Motor neuron (in vitro differentiated cells): ENCODE results near the gene IFT122. TPM values are rescaled to one million over a fixed set of nuclear protein-coding genes. Genes with fewer than 3 reads are reported as not detected.

Source experiments
- ATAC-seq, 8 experiments: fragments of 200-7000 bp; cut with Tn5 transposase; replicated peaks in 6 of 8; 2 replicates each; pipeline ENCODE4 v1.8.0; 2021; ENCODE audit warnings: mild to moderate bottlenecking in 8 of 8, moderate library complexity in 8 of 8
- H3K27ac ChIP-seq, 2 donors: fragments of 250-450 bp; sonication (Bioruptor Pico); 2 replicates each; pipeline ENCODE4 v1.9.0; 2021; ENCODE audit warnings: antibody characterized with exemption in 2 of 2, mild to moderate bottlenecking in 2 of 2, moderate library complexity in 1 of 2
- H3K4me1 ChIP-seq, 2 donors: fragments of 250-450 bp; sonication (Bioruptor Pico); replicated peaks in 1 of 2; 2 replicates each; pipeline ENCODE4 v1.6.1; 2021; ENCODE audit warnings: antibody characterized with exemption in 2 of 2, mild to moderate bottlenecking in 2 of 2, moderate library complexity in 1 of 2
- H3K4me3 ChIP-seq, 5 donors: fragments of 250-450 bp; sonication (Bioruptor Pico); 2 replicates each; pipeline ENCODE4 v1.9.0; 2021; ENCODE audit warnings: antibody characterized with exemption in 5 of 5, mild to moderate bottlenecking in 5 of 5, moderate library complexity in 4 of 5
- WGBS, 10 experiments: fragments of 450-650 bp; shearing (Covaris generic); methylation state at CpG; one replicate each; pipeline ENCODE4 v1.0.0; 2022; 5-methylcytosine and 5-hydroxymethylcytosine counted together
- in situ Hi-C, 9 experiments: fragments of 400-800 bp; cut with MboI; loops; one replicate each; pipeline ENCODE4 v1.15.0; 2021; ENCODE audit warnings: low sequenced_read_pairs in 9 of 9, low pct_unique_long_range_greater_than_20kb in 2 of 9; ENCODE audit not compliant: unreplicated experiment in 9 of 9
- total RNA-seq, 8 experiments: library from RNA; unstranded; fragments of 300-600 nt; gene quantifications; 2 replicates each; pipeline versions ENCODE4 v1.2.3 to v1.2.4, GENCODE V29; 2022

Gene IFT122
- total RNA-seq, 8 experiments from 2014 or later, result 8.4 to 34.5 (median 24.8) TPM

DNA sequence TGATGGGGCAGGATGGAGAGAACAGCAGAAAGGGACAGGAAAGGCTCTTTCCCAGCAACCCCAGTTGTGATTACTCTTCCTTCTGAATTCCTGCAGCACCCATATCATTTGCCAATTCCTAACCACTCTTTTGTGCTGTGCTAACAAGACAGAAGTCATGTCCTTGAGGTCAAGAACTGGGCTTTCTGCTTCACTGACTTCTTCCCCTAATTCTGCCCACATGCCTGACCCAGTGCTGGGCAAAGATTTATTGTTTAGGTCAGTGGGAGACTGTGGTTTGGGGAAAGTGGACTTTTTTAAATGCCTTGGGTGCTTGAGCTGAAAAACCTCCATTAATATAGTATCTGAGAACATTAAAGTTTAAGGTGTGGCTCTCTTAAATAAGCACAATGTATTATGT is 7.4 kb upstream of the IFT122 start:
- H3K4me3 ChIP-seq, result no peak overlapping the region
- in situ Hi-C loops, result no loop called here
- no peak for ATAC-seq
- H3K27ac ChIP-seq, result no peak overlapping the region
- peaks cover 6 to 8% of the 10 kb centered on the region in 2 donors for H3K4me1 ChIP-seq

DNA sequence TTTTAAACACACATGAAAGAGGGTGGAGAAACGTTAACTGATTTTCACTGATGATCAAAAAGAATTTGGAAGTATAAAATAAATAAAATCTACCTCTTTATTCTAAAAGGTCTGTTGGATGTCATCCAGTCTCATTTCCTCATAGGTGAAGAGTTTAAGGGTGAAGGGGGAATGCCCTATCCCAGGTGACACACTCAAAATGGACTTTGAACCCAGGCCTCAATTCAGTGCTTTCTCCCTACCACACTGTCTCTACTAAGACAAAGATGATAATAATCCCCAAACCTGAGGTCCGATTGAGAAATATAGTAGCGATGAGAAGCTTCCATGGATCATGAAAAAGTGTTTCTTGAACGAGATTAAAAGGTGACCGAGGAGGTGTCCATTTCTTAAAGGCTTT is 6.5 kb upstream of the IFT122 start:
- H3K27ac ChIP-seq, result no peak overlapping the region
- ATAC-seq, result no peak
- peaks cover 5 to 7% of the 10 kb centered on the region in 2 donors for H3K4me1 ChIP-seq
- in situ Hi-C loops, result no loop called here
- 76 to 100% (median 93%) methylated on average over 1 to 5 of the region's 5 CpGs; no CpG with 5 or more reads in 1 of the 10 experiments for WGBS, 10 experiments
- no peak overlapping the region for H3K4me3 ChIP-seq

DNA sequence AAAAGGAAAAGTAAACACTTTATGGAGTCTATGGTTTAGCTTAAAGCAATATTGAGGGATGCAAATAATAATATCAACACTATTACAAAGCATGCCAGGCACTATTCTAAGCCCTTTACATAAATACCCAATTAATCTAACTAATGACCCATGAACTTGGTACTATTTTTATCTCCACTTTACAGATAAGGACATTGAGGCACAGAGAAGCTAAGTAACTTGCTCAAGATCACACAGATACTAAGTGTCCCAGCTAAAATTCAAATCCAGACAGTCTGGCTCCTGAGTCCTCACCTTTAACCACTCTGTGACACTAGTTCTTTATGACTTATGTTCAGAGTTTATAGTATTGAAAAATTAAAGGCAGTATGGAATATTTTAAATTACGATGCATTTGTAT is 5.9 kb upstream of the IFT122 start:
- 80 to 100% (median 96%) methylated on average over 1 of the region's 1 CpG; no CpG with 5 or more reads in 2 of the 10 experiments for WGBS, 10 experiments
- no peak overlapping the region for H3K4me3 ChIP-seq

DNA sequence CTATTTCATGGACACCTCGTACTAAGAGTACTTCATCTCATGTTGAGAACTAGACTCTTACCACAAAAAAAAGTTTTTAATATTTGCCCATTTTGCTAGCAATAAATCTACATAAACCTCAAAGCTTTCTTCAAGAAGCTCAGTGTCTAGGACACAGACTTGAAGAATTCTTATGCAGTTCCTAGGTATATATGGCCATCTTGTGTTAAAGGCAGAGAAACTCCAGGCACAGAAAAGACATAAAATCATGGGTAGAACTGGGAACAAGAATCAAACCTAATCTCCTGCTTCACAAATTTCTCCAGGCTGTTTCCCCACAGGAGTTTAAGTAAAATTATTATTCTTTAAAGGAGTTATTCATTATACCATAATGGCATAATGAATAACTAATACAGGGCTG is 4.7 kb upstream of the IFT122 start:
- no peak for ATAC-seq
- H3K4me1 ChIP-seq, result peaks cover 6% of the 10 kb centered on the region in 2 donors
- H3K27ac ChIP-seq, result no peak overlapping the region
- in situ Hi-C loops, result no loop called here
- H3K4me3 ChIP-seq, result no peak overlapping the region
- WGBS, 10 experiments, result 14 to 100% (median 79%) methylated on average over 1 of the region's 1 CpG; no CpG with 5 or more reads in 2 of the 10 experiments

More for the DNA sequence above, 5.9 kb upstream of the IFT122 start:
- no peak overlapping the region for H3K27ac ChIP-seq
- peaks cover 6% of the 10 kb centered on the region in 2 donors for H3K4me1 ChIP-seq
- in situ Hi-C loops, result no loop called here
- no peak for ATAC-seq

DNA sequence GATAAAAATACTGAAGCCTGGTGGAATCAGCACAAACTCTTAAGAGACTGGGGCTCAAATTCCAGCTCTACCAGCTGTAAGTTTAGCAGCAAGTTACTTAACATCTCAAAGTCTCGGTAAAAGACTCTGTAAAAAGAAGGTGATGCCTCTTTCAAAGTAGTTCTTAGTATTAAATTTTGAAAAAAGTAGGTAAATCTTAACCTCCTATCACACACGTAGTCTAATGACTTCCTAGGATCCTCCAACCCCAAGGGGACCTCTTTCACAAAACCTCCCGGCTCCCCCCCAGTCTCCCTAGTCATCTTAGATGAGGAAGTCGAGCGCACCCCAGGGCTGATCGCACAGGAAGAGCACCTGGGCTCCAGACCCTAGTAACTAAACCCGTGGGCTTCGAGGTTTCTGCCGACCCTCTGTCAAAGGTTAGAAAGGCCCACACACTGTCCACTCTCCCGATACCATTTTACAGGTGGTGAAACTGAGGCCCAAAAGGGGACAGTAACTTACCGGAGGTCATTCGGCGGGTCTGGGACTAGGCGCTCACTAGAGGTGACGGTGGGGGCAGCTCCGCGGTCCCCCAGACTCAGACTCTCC is 703 bp upstream of the IFT122 start:
- Histone ChIP-seq H3K27ac (peak overlapping the region; percentile 62 to 78), H3K4me3 (peak overlapping the region; percentile 67 to 76 (median 69)), H3K4me1 (peaks cover 11 to 24% of the 10 kb centered on the region in 2 donors)
- ATAC-seq, result peak in 7 of 8 experiments; percentile 0 to 1 (median 0)
- WGBS, 10 experiments, result 0 to 17% (median 2%) methylated on average over 1 to 12 of the region's 17 CpGs; no CpG with 5 or more reads in 1 of the 10 experiments
- in situ Hi-C loops, result no loop called here

DNA sequence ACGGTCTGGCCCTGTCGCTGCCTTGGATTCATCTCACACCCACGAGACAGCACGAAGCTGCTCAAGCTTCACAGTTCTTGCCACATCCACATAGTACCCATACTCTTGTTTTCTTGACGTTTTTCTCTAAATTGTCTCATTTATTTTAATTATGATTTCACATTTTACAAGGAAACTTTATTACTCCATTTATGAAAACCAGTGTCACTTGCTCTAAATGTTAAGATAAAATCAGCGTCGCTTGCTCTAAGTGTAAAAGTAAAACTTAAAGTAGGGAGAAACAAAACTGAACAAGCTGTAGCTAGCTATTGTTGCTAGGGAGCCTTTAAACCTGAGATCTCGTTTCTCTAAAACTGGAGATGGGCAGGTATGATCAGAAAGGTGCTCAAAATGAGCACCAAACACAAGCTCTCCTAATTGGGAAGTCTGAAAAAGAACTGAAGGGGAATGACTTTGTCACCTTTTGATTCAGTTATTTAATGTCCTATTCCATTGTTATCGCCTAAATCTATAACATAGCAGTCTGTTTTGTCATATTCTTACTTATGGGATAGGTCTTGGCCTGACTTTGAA is 680 bp downstream of the IFT122 start:
- in situ Hi-C loops, result no loop called here
- H3K4me3 ChIP-seq, result peak overlapping the region; percentile 67 to 76 (median 69)
- no peak for ATAC-seq
- H3K4me1 ChIP-seq, result peaks cover 8 to 24% of the 10 kb centered on the region in 2 donors
- H3K27ac ChIP-seq, result peak overlapping the region; percentile 85 to 90
- WGBS, 10 experiments, result 4 to 60% (median 14%) methylated on average over 1 to 9 of the region's 9 CpGs; no CpG with 5 or more reads in 1 of the 10 experiments

DNA sequence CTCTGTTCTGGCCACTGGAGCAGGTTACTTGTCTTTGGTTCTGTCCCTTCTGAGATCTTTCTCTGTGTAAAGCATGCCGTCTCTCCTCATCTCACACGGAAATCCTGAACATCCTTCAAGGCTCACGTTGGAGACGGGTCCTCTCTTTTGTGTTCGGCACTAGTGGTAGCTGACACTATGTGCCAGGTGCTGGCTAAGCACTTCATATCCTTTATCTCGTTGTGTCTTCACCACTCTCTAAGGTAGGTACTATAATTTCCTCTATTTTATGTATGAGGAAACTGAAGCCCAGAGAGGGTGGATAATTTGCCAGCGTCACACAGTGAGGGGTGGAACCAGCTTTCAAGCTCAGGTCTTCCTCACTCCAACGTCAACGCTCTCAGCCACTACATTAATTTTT is 1.2 kb downstream of the IFT122 start:
- H3K27ac ChIP-seq, result peak overlapping the region in 1 of 2 donors; percentile 85
- peak overlapping the region; percentile 67 to 76 (median 69) for H3K4me3 ChIP-seq
- peaks cover 8 to 24% of the 10 kb centered on the region in 2 donors for H3K4me1 ChIP-seq
- in situ Hi-C loops, result no loop called here
- ATAC-seq, result no peak
- WGBS, 10 experiments, result 7 to 78% (median 25%) methylated on average over 2 to 9 of the region's 9 CpGs; no CpG with 5 or more reads in 2 of the 10 experiments

DNA sequence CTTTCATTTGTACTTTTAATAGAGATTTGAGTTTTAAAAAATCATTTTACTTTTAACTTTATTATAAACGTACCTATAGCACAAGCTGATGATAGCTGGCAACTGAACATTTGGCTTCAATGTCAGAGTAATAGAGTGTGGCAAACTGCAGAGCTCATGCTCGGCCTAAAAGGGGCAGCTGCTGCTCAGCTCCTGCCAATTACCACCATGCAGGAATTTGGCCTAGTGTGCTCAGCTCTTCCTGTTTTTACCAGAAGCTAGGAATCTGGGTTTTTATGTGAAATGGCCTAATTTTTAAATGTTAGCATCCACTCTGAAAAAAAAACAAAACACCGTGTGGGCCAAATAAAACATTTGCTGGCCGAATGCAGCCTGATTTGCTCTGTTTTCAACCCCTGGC is 1.8 kb downstream of the IFT122 start:
- WGBS, 10 experiments, result 0 to 81% (median 28%) methylated on average over 1 to 4 of the region's 4 CpGs

DNA sequence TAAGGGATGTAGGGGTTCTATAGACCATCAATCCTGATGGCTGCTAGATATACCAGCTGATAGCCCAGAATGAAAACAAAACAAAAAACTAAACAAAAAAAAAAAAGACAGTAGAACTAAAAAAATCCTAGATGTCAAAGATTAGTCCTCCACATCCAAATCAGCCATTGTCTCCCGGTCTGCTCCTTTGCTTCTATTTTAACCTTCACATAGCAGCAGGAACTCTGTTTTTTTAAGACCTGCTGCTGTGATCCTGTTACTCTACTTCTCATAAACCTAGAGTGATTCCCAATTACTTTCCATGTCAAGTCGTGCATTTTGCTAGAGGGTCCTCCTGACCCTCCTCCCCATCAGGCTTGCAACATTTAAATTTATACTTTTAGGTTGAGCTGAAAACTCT is 2.5 kb downstream of the IFT122 start:
- H3K27ac ChIP-seq, result no peak overlapping the region
- WGBS, 10 experiments, result 19 to 80% (median 42%) methylated on average over 1 to 2 of the region's 2 CpGs; no CpG with 5 or more reads in 1 of the 10 experiments

More for the DNA sequence above, 1.8 kb downstream of the IFT122 start:
- H3K27ac ChIP-seq, result no peak overlapping the region
- peaks cover 8 to 24% of the 10 kb centered on the region in 2 donors for H3K4me1 ChIP-seq
- ATAC-seq, result no peak
- H3K4me3 ChIP-seq, result peak overlapping the region in 1 of 5 donors; percentile 2
- in situ Hi-C loops, result no loop called here

DNA sequence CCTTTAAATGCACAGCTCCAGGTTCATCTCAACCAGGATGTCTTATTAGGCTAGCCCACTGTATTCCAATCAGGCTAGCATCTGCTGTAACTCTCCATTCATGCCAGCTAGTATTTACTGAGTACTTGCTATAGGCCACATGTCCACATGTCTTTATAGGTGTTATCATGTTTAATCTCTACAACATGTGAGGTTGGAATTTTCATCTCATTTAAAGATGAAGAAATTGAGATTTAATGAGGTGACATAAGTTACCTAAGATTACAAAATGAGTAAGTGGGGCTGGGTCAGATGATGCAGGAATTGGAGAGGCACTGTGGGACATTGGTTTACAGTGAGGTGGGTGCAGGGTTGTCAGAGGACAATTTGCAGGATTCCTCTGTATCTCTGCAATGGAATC is 2.9 kb downstream of the IFT122 start:
- Histone ChIP-seq H3K27ac (no peak overlapping the region), H3K4me3 (no peak overlapping the region), H3K4me1 (peaks cover 8 to 24% of the 10 kb centered on the region in 2 donors)
- in situ Hi-C loops, result no loop called here
- ATAC-seq, result no peak

More for the DNA sequence above, 2.5 kb downstream of the IFT122 start:
- in situ Hi-C loops, result no loop called here
- no peak for ATAC-seq
- H3K4me1 ChIP-seq, result peaks cover 8 to 24% of the 10 kb centered on the region in 2 donors
- no peak overlapping the region for H3K4me3 ChIP-seq

DNA sequence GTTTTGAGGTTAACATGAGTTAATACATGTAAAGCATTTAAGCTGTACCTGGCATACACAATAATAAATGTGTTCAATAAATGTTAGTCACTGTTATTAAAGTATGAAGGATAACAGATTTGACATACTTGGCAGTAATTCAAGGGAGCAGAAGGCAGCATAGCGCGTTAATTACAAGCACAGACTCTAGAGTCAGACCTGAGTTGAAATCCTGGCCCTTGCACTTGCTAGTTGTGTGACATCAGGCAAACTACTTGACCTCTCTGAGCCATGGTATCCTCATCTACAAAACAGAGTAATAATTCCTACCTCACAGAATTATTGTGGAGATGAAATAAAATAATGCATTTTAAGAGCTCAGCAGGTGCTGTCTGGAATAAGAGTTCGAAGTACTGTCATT is 5.4 kb downstream of the IFT122 start:
- in situ Hi-C loops, result no loop called here
- Histone ChIP-seq H3K4me3 (no peak overlapping the region), H3K27ac (no peak overlapping the region), H3K4me1 (peaks cover 18 to 27% of the 10 kb centered on the region in 2 donors)
- no peak for ATAC-seq
- 90 to 100% (median 100%) methylated on average over 1 to 3 of the region's 3 CpGs; no CpG with 5 or more reads in 3 of the 10 experiments for WGBS, 10 experiments

DNA sequence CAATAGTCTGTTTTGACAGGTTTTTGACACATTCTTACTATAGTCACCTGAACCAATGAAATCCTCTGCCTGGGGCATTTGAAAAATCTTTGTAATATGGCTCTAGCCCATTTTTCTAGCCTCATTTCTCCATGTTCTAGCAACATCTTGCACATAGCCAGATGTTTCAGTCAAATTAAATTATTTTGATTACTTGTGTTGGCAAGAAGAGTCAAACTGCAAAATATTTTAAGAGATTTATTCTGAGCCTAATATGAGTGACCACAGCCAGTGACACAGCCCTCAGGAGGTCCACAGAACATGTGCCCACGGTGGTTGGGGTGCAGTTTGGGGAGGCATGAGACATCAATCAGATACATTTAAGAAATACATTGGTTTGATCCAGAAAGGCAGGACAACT is 6.9 kb downstream of the IFT122 start:
- in situ Hi-C loops, result no loop called here

DNA sequence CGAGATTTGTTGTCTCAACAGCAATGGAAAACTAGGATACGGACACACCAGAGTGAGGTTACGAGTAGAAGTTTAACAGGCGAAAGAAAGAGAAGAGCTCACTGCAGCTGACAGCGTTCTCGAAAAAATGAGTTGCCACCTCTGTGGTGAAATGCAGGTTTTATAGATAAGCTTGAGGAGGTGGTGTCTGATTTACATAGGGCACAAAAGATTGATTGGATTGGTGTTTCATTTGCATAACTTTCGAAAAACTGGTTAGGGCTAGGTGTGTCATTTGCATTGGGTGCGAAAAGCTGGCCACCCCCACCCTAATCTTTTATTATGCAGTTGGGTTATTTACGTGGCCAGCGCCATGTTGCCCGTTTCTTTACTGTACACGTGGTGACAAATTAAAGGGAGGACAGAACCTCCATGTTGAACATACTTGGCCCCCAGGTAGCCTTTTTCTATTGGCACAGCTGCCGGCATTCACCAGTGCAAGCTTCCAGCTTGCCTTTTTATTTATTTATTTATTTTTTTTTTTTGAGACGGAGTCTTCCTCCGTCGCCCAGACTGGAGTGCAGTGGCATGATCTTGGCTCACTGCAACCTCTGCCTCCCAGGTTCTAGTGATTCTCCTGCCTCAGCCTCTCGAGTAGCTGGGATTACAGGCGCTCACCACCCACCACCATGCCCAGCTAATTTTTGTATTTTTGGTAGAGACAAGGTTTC is 8.3 kb downstream of the IFT122 start:
- H3K4me1 ChIP-seq, result peaks cover 8 to 13% of the 10 kb centered on the region in 2 donors
- no peak overlapping the region for H3K27ac ChIP-seq
- ATAC-seq, result peak in 2 of 8 experiments; percentile 36 to 47
- no peak overlapping the region for H3K4me3 ChIP-seq
- WGBS, 10 experiments, result 65 to 95% (median 77%) methylated on average over 7 to 14 of the region's 18 CpGs
- in situ Hi-C loops, result no loop called here

More for the DNA sequence above, 6.9 kb downstream of the IFT122 start:
- 44 to 83% (median 82%) methylated on average over 1 of the region's 1 CpG; no CpG with 5 or more reads in 6 of the 10 experiments for WGBS, 10 experiments
- Histone ChIP-seq H3K4me3 (no peak overlapping the region), H3K4me1 (peaks cover 16 to 17% of the 10 kb centered on the region in 2 donors), H3K27ac (no peak overlapping the region)
- no peak for ATAC-seq
